Panc1 (cell line): ENCODE results near the gene MARVELD3. TPM values are rescaled to one million over a fixed set of nuclear protein-coding genes. Genes with fewer than 3 reads are reported as not detected.

Experiments used
- ATAC-seq: fragments of 200-7000 bp; cut with Tn5 transposase; 2 replicates; pipeline ENCODE4 v1.9.1; 2020; ENCODE audit warnings: mild to moderate bottlenecking, moderate library complexity
- BruUV-seq: library from RNA; stranded (reverse); fragments of 400-500 nt; replicated peaks from 2 replicates; lab custom pipeline; 2021; lab: Mats Ljungman, UMichigan
- CTCF ChIA-PET: fragments of 300-600 bp; sonication (Branson Sonifier 250); formaldehyde crosslinking; loops from one replicate; lab custom pipeline; 2022; ENCODE audit warnings: antibody characterized with exemption; lab: Charles Lee
- POLR2A ChIA-PET: fragments of 300-600 bp; sonication (Branson Sonifier 250); formaldehyde crosslinking; loops from one replicate; lab custom pipeline; 2022; ENCODE audit warnings: antibody characterized with exemption; lab: Charles Lee
- DNase-seq: peaks from one replicate; pipeline ENCODE4 v3.0.0-alpha.2; 2010; ENCODE audit warnings: low read depth, low spot score
- H3K27ac ChIP-seq: 2 replicates; pipeline ENCODE4 v1.5.1; 2011; ENCODE audit warnings: mild to moderate bottlenecking, low read length, inconsistent platforms
- H3K27me3 ChIP-seq: fragments of 200-500 bp; sonication (Bioruptor generic); 2 replicates; pipeline ENCODE4 v1.6.0; 2014; ENCODE audit warnings: low read length, inconsistent platforms; ENCODE audit not compliant: control insufficient read depth, insufficient read depth
- H3K36me3 ChIP-seq: fragments of 200-500 bp; sonication (Bioruptor generic); 2 replicates; pipeline ENCODE4 v1.5.1; 2014; ENCODE audit warnings: inconsistent platforms, mild to moderate bottlenecking, low read length, moderate library complexity; ENCODE audit not compliant: control insufficient read depth, insufficient read depth
- H3K4me1 ChIP-seq: 2 replicates; pipeline ENCODE4 v1.5.1; 2011; ENCODE audit warnings: inconsistent platforms, mild to moderate bottlenecking, low read length, moderate library complexity; ENCODE audit not compliant: control insufficient read depth, insufficient read depth
- H3K4me3 ChIP-seq, 2 experiments: 2 replicates each; pipeline ENCODE4 v1.5.1; 2011 to 2012; ENCODE audit warnings: low read depth in 2 of 2, low read length in 2 of 2, mild to moderate bottlenecking in 2 of 2, inconsistent platforms in 1 of 2, moderate library complexity in 1 of 2
- H3K9me3 ChIP-seq: fragments of 200-500 bp; sonication (Bioruptor generic); 2 replicates; pipeline ENCODE4 v1.5.1; 2014; ENCODE audit warnings: low read depth, mild to moderate bottlenecking, inconsistent platforms, low read length, moderate library complexity; ENCODE audit not compliant: control insufficient read depth, insufficient read depth
- POLR2AphosphoS5 ChIP-seq: IDR thresholded peaks from 2 replicates; pipeline ENCODE4 v1.6.1; 2012; ENCODE audit warnings: mild to moderate bottlenecking, low read depth, low read length, moderate library complexity
- SIN3A ChIP-seq: IDR thresholded peaks from 2 replicates; pipeline ENCODE4 v1.6.1; 2012; ENCODE audit warnings: low read depth, mild to moderate bottlenecking, low read length, moderate library complexity, borderline replicate concordance; ENCODE audit not compliant: insufficient read depth
- TCF7L2 ChIP-seq: IDR thresholded peaks from 2 replicates; pipeline ENCODE4 v1.6.1; 2011; ENCODE audit warnings: mild to moderate bottlenecking, low read depth, low read length, inconsistent platforms
- in situ Hi-C: cut with HindIII; loops from 2 replicates; pipeline ENCODE4 v1.10.0; 2016; ENCODE audit warnings: low sequenced_read_pairs, low pct_unique_long_range_greater_than_20kb
- intact Hi-C: fragments of 100-400 bp; cut with micrococcal nuclease; formaldehyde crosslinking; loops from one replicate; pipeline ENCODE4 v1.10.0; 2022; ENCODE audit not compliant: unreplicated experiment
- total RNA-seq: library from RNA; stranded (reverse); gene quantifications from one replicate; pipeline ENCODE4 v1.2.1, GENCODE V29; 2021; ENCODE audit not compliant: unreplicated experiment
- TF ChIP-seq, protein P1 (sequence below): fragments of 450-650 bp; IDR thresholded peaks from 2 replicates; pipeline ENCODE4 v1.5.1; 2017; ENCODE audit warnings: mild to moderate bottlenecking
- TF ChIP-seq, protein P2 (sequence below), 2 experiments: IDR thresholded peaks; 2 replicates each; pipeline ENCODE4 v1.6.1; 2011 to 2012; ENCODE audit warnings: low read depth in 2 of 2, control low read depth in 1 of 2, low read length in 1 of 2, mild to moderate bottlenecking in 1 of 2, moderate library complexity in 1 of 2; ENCODE audit not compliant: insufficient read depth in 1 of 2

The MARVELD3 gene
- total RNA-seq, 1 experiment from 2014 or later: 0.08 TPM

DNA sequence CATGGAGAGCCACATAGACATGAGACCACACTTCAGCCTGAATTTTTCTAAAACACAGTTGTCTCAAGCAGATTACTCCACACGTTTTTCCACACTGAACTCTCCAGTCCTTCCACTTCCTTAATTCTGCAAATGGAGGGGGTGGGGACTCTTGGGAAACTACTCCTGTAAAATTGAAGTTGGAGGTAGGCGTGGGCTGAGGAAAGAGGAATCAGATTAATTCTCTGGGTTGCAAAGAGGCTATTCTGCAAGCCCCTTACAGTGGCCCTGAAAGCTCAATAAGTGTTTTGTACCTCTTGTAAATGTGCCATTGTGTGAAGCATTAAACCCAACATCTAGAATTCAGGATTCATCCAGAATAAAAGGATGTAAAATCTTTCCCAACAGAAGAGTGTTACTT lies 9.6 kb downstream of the MARVELD3 start:
- CTCF ChIA-PET: no interaction called here

DNA sequence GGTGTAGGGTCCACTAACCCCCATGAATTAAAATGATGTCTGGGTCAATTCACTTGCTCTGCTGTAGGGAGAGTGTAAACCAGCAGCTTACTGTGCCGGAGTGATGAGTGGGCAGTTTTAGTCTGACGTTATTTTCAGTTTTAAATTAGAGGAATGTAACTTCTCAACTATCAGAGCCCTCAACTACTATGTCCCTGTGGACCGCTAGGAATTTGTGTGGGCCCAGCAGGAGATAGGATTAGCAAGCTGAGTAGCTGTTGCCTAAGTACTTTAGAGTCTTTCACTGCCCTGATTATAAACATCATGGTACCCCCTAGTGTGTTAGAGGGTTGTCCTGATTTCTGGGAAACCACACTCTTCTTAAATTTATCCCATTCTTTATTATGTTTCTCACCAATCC lies 11.4 kb downstream of the MARVELD3 start:
- DNase-seq: no peak
- H3K4me1 ChIP-seq: no peaks in the 10 kb centered on the region
- ATAC-seq: no peak
- no peak overlapping the region for H3K4me3 ChIP-seq
- H3K36me3 ChIP-seq: no peaks in the 10 kb centered on the region
- POLR2A ChIA-PET: no interaction called here
- TF ChIP-seq, protein P1, sequence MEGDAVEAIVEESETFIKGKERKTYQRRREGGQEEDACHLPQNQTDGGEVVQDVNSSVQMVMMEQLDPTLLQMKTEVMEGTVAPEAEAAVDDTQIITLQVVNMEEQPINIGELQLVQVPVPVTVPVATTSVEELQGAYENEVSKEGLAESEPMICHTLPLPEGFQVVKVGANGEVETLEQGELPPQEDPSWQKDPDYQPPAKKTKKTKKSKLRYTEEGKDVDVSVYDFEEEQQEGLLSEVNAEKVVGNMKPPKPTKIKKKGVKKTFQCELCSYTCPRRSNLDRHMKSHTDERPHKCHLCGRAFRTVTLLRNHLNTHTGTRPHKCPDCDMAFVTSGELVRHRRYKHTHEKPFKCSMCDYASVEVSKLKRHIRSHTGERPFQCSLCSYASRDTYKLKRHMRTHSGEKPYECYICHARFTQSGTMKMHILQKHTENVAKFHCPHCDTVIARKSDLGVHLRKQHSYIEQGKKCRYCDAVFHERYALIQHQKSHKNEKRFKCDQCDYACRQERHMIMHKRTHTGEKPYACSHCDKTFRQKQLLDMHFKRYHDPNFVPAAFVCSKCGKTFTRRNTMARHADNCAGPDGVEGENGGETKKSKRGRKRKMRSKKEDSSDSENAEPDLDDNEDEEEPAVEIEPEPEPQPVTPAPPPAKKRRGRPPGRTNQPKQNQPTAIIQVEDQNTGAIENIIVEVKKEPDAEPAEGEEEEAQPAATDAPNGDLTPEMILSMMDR: no peak
- TF ChIP-seq TCF7L2 (no peak), SIN3A (no peak), POLR2AphosphoS5 (no peak)
- TF ChIP-seq, protein P2, sequence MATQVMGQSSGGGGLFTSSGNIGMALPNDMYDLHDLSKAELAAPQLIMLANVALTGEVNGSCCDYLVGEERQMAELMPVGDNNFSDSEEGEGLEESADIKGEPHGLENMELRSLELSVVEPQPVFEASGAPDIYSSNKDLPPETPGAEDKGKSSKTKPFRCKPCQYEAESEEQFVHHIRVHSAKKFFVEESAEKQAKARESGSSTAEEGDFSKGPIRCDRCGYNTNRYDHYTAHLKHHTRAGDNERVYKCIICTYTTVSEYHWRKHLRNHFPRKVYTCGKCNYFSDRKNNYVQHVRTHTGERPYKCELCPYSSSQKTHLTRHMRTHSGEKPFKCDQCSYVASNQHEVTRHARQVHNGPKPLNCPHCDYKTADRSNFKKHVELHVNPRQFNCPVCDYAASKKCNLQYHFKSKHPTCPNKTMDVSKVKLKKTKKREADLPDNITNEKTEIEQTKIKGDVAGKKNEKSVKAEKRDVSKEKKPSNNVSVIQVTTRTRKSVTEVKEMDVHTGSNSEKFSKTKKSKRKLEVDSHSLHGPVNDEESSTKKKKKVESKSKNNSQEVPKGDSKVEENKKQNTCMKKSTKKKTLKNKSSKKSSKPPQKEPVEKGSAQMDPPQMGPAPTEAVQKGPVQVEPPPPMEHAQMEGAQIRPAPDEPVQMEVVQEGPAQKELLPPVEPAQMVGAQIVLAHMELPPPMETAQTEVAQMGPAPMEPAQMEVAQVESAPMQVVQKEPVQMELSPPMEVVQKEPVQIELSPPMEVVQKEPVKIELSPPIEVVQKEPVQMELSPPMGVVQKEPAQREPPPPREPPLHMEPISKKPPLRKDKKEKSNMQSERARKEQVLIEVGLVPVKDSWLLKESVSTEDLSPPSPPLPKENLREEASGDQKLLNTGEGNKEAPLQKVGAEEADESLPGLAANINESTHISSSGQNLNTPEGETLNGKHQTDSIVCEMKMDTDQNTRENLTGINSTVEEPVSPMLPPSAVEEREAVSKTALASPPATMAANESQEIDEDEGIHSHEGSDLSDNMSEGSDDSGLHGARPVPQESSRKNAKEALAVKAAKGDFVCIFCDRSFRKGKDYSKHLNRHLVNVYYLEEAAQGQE (IDR thresholded peaks at IDR 0.05; ENCODE audit: insufficient read depth in 1 of 2, low read depth in 2 of 2, low read length in 1 of 2): no peak
- intact Hi-C loops: no loop called here
- CTCF ChIA-PET: no interaction called here
- no TSS peak for BruUV-seq
- H3K27me3 ChIP-seq: no peaks in the 10 kb centered on the region
- no peak overlapping the region for H3K27ac ChIP-seq
- no peaks in the 10 kb centered on the region for H3K9me3 ChIP-seq
- in situ Hi-C loops: no loop called here

More for the DNA sequence above, 9.6 kb downstream of the MARVELD3 start:
- ATAC-seq: no peak
- intact Hi-C loops: no loop called here
- POLR2A ChIA-PET: no interaction called here
- Histone ChIP-seq H3K36me3 (no peaks in the 10 kb centered on the region), H3K4me1 (no peaks in the 10 kb centered on the region), H3K4me3 (no peak overlapping the region), H3K27ac (no peak overlapping the region), H3K27me3 (no peaks in the 10 kb centered on the region), H3K9me3 (no peaks in the 10 kb centered on the region)
- DNase-seq: no peak
- TF ChIP-seq, protein P2 (IDR thresholded peaks at IDR 0.05; ENCODE audit: insufficient read depth in 1 of 2, low read depth in 2 of 2, low read length in 1 of 2): no peak
- TF ChIP-seq TCF7L2 (no peak), SIN3A (no peak), POLR2AphosphoS5 (no peak)
- TF ChIP-seq, protein P1: no peak
- in situ Hi-C loops: no loop called here
- no TSS peak for BruUV-seq
